RCC 7860 (cell line): ENCODE results near the gene PNPO.
A peak's percentile ranks its signal among the peaks of the same experiment; 100 is the strongest.

ENCODE experiments used
- DNase-seq: peaks from one replicate; pipeline ENCODE4 v3.0.0-alpha.2; 2015; ENCODE audit warnings: low spot score
- FAIRE-seq: peaks from 2 replicates; lab custom pipeline; 2012; peaks lifted over from hg19 to GRCh38; lab: Jason Lieb, UNC

The PNPO gene

DNA sequence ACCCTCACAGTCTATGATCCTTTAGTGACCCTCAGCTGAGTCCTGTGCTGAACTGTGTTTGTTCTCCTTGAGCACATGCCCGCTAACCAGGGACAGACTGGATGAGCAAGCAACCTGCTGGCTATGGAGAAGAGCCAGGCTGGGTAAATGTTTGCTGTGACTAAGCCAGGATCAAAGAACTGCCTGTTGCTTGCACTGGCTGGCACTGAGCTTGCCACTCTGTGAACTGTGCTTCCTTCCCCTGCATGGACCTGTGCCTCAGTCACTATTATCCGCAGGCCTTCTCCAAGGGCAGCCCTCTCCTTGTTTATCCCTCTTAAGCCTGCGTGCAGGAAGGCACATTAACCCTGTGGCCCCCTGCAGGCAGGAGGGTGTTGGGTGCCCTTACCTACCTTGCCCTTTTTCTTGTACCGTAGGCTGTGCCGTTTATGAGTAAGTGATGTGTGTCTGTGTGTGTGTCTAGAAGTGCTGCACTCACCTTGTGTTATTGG lies 7.4 kb downstream of the PNPO start:
- FAIRE-seq (no peak), DNase-seq (peak; percentile 70)

DNA sequence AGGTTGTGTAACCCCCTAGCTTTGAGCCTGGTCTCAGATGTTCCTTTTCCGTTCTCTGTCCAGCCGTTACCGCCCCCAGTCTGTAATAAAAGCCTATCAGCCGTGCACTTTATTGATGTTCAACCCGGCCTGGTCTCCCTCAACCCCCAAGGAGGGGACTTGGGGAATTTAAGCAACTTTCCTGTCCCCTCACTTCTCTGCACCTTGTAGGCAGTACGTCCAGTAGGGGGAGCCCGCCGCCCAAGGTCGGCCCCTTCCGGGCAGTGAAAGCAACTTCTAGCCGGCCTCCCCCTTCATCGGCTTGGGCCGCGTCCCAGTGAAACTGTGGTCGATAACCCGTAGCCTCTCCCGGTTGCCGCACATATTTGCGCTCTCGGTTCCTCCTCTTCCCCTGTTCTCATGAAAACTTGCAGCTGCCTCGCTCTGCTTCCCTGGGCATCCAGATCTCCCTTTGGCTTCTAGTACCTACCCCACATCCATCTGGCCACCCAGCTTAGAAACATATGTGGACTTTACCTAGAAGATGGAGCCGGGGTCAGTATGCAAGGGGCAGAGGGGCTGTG lies 7.9 kb downstream of the PNPO start:
- DNase-seq = peak; percentile 55
- no peak for FAIRE-seq

DNA sequence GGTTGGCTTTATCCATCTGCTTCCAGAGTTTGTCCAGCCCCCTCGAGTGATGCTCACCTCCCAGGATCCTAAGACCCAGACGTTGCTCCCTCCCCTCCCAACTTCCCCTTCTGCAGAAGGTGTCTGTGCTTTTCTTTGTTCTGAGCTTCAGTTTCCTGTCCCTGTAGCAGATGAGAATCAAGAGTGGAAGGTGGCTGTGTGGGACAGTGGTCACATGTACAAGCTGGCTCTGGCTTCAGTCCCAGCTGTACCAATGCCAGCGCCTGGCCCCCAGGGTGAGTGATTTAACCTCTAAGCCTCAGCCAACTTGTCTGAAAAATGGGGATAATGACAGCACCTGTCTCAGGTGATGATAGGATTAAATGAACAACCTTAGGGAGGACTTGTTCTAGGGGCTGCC lies 8.6 kb downstream of the PNPO start:
- FAIRE-seq = no peak

DNA sequence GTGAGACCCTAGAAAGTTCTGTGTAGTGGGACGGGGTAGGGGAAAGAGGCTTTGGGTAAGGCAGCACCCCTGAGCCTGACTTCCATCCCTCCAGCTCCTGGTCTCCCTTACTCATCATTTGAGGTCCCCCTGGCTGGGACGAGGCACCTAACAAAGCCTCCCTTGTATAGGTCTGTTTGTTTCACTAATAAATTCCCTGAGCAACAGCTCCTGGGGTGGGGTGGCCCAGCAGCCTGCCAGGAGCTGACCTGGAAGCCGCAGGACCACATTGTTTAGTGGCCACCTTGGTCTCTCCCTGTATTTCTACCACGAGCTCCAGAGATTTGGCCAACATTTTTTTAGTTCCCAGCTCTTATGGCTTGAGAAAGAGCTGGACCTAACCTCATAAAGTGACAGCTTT lies 9.1 kb downstream of the PNPO start:
- DNase-seq (no peak), FAIRE-seq (no peak)

More for the DNA sequence above, 8.6 kb downstream of the PNPO start:
- DNase-seq = no peak

DNA sequence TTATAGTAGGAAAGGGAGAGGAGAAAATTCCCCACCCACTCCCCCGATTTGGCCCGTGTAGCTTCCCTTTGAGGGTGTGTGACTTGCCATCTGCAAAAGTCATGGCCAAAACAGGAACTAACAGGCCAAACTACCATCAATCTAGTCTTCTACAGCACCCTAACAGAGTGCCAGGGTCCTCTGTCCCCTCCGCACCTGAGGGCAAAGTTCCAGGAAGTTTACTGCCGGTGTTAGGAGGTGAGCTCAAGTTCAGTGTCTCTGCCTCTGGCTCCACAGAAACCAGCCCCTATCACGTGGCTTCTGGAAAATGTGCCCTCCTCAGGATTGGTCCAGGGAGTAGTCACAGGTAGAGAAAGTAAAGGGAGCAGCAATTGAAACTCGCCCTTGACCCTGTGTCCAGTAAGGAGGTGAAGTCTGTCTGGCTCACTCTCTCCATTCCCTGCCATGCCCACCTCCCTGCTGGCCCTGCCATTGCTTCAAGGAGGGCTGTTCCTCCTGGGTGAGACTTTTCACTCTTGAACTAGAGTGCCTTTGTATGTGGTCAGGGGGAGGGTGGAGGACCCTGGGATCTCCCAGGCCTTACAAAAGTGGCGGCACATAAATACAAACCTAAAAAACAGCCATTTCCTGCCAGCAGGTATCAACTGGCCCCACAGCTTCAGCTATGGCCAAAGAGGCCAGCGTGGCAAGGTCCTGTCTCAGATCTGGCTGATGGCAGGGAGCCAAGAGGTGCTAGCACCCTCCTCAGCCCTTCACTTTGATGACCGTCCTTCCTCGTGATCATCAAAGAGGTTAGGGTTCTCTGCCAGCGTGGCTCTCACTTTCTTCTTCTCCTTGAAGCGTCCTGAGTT lies 11.0 kb downstream of the PNPO start:
- DNase-seq = no peak
- no peak for FAIRE-seq

DNA sequence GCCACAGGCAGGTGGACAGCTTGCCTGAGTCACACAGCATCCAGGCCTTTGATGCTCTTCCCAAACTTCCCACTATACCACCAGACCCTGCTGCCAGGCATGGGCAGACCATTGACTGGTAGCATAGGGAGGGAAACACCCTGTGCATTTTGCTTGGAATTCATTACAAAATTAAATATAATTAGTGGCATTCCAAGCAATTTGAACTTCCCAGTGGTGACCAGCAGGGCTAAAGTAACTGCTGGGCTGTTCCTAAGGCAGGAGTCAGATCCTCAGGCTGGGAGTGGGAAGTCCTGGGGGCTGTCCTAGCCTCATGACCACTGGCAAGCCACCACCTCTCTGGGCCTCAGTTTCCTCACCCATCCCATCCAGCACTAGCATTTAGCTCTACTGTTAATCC lies 12.5 kb downstream of the PNPO start:
- FAIRE-seq (no peak), DNase-seq (no peak)

DNA sequence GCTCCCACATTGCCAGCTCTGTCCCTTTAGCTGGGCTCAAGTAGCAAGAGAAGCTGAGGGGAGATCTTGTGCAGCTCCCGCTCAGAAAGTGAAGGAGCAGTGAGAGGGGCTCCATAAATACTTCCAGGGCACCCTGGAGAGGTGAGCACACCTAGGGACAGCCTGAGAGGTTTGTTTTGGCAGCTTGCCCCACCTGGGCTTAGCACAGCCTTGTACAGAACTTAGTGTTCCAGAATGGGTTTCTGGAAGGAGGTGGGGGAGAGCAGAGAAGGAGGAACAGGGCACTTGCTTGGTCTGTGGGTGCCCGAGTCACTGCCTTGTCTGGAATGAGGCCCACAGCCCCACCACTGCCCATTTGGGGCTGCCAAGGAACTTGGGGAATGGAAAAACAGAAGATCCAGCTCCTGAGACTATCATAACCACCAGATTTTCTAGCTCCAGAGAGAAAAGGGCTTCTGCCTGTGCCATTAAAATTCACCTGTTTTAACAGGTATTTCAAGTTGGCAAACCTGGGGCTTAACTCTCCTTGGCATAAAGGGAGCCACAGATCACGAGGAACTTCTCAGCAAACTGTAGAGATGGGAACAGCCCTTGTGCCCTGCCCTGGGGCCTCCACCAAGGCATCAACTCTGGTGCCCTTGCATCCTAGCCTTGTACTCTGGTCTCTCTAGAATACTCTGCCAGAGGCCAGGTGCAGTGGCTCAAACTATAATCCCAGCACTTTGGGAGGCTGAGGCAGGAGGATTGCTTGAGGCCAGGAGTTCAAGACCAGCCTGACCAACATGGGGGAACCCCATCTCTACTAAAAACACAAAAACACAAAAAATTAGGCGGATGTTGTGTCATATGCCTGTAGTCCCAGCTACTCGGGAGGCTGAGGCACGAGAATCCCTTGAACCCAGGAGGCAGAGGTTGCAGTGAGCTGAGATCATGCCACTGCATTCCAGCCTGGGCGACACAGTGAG lies 14.4 kb downstream of the PNPO start:
- FAIRE-seq = no peak
- no peak for DNase-seq

DNA sequence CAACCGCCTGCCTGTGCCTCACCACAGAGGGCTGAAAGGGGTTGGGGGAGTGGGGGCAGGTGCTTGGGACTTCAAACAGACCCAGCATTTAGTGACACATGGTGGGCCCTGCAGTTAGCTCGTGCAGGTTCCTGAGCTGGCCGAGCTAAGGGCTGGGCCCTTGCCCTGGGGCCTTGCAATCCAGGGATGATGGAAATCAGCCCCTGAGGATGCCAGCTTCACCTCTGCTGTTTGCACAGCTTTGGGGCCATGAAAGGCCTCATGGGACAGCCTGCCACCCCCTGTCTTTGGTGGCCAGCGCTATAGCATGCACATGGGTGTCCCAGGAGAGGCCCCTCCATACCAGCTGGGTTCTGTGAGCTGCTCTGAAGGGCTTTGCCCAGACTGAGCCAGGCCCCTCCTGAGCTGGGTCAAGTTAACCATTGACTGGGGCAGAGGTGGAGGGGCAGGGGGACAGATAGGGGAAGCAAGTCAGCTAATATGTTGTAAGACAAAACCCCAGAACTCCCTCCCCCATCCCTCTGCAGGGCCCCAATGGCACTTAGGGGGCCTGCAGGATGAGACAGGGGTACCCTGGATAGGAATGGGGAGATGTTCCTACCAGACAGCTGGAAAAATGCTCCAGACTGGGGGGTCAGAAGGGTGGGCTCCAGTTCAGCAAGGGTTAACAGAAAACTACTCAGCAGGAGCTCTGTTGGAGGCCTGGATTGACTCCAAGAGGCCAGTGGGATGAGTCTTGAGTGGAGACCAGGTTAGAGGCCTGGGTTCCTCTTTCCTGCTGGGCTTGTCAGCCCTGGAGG lies 15.6 kb downstream of the PNPO start:
- no peak for DNase-seq
- no peak for FAIRE-seq

DNA sequence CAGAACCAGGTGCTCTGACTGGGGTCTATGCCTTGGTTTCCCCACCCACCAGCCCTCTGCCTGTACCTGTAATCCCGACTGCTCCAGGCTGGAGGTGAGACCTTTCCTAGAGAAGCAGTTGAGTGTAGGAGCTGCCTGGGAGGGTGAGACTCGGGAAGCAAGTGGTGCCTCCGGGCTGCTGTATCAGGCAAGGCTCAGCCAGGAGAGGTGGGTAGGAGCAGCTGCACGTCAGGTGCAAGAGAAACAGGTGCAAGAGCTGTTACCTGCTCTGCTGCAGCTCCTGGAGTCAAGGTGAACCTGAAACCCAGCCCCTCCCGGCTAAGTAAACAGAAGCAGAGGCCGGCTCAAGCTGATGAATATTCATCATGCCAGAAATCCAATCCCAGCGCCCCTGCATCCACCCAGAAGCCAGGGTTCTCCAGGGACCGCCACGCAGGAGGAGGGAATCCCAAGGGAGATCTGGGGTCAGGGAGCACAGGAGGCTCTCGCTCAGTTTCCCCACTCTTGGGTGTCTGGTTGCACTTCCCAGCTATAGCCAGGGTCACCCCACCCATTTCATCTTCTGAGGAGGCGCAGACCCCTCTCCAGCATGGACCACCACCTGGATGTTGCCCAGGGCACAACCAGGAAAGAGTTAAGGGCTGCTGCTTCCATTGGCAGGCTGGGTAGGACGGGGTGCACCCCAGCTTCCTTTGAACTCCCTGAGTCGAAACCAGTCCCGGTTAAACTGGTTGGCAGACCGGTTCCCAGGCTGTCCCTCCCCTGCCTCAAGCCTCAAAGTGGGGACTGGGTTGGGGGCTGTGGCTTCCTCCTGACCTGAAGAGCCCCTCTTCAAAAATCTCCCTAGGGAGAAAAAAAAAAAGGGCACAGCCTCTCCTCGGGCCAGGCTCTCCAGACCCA lies 16.5 kb downstream of the PNPO start, which contains the start of gene PRR15L:
Gene PRR15L, minus strand, starts transcription at position 293 of the 900 bp plus-strand sequence. CDS start 4,649 bp downstream, outside the sequence.
- DNase-seq = no peak

DNA sequence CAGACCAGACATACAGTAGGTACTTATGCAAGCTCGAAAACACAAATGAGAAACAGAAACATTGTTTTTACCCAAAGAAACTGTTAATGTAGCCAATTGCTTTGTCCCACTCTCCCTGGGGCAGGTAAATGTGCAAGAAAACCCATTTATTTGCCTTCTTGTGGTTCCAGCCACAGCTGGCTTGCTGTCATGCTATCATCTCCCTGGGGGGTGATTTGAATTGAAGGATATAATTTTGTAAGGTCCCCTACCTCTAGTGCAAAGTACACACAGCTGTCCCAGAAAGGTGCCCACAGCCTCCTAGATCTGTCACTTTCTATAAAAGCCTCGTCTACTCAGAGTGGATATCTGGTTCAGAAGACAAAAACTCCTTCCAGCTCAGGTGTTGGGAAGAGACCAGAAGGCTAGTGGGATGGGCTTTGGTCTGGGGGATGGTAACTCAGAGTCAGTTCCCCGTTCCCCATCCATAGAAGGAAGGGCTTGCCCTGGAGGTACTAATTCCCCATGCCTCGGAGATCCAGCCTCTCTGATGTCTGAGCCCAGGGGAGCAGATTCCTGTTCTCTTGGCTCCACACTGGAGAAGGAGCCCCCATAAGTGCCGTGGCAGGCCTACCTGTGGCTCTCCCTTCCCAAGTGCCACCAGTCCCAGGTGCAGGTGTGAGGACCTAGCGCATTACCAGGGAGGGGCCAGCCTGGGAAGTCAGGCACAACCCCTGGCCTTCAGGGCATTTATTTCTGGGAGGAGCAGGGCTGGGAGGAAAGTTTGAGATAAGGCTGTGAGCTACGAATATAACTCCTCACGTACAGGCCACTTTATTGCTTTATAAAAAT lies 18.7 kb downstream of the PNPO start:
- DNase-seq (no peak), FAIRE-seq (no peak)

More for the DNA sequence above, 16.5 kb downstream of the PNPO start, which contains the start of gene PRR15L:
- no peak for FAIRE-seq

DNA sequence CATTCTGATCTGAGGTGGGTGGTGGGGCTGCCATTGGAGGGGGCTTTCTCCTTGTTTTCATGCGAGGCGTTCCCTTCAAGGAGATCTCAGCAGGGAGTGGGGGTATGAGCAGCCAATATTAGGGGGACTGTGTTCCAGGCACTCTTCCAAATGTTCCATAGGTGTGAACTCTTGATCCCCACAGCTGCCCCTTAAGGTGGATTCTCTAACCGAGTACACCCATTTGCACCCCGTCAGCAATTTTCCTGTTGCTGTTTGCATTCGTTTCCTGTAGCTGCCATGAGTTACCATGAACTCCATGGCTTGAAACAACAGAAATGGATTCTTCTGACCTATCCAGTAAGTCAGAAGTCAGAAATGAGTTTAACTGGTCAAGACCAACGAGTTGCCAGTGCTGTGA lies 20.0 kb downstream of the PNPO start:
- FAIRE-seq = no peak
- no peak for DNase-seq

DNA sequence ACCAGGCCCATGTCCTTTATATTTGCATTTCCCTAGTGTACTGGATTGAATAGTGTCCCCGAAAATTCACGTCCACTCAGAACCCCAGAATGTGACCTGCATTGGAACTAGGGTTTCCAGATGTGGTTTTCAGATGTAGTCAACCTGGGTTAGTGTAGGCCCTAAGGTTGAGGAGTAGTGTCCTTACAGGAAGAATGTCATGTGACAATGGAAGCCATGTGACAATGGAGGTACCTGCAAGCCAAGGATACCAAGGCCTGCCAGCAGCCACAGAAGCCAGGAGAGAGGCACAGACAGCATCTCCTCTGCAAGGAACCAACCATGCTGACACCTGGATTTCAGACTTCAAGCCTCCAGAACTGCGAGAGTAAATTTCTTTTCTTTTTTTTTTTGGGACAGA lies 21.5 kb downstream of the PNPO start:
- no peak for DNase-seq
- FAIRE-seq = no peak

DNA sequence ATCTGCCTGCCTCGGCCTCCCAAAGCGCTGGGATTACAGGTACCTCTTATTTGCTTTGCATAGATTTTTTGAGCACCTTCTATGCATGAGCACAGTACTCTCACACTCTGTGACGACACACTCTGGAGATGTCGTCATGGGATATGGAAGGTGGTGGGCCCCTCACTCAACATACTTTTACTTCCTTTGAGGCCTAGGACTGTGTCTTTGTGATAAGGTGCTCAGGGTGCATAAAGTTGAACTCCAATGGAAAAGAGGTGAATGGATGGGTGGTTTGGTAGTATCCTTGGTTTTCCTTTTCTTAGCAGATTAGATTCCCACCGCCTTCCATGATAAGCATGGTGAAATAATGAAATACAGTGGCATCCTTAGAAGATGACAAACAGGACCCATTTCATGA lies 23.5 kb downstream of the PNPO start:
- DNase-seq (no peak), FAIRE-seq (no peak)

DNA sequence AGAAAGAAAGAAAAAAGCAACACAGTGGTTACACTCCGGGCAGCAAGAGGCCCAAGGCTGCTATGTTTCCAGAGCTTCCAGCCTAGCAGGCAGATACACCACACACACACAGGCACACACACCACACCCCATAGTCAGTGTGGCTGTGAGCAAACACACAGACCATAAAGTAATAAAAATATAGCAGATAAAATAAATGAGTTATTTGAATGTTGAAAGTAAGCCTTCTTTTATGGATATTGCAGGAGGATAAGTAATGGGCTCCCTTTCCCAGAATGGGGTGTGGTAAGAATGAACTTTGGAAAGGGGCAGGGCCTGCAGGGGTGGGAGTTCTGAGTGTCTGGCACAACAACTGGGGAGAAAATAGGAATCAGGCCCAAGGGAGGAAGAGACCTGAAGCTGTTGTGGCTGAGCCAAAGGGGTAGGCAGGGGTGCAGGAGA lies 24.7 kb downstream of the PNPO start:
- DNase-seq = no peak
- FAIRE-seq = no peak

DNA sequence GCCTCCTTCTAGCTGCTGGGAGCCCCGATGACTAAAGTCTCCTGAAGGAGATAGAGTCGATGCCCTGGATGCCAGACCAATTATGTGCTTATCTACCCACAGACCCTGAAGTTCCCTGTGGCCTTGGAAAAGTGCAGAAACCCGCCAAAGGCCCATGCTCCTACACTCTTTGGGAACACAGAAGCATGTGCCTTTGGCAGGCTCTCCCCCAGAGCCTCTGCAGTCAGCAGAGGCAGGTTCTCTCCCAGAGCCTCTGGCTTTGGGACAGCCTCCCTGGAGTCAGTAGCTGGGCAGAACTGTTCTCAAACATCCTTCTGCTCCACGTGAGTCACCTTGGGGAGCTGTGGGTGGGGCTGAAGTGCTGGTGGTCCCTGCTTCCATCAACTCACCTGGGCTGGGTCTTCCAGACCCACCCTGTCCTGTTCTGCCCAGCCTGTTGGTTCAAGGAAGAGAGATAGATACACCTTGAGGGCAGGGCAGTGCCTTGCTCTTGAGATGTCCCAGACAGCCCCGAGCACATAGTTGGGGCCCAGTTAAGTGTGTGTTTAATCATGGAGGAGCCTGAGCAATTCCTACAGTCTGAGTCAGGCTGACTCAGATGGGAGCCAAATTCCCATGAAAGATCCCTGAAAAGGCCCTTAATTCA lies 26.4 kb downstream of the PNPO start:
- FAIRE-seq (no peak), DNase-seq (peak; percentile 63)

DNA sequence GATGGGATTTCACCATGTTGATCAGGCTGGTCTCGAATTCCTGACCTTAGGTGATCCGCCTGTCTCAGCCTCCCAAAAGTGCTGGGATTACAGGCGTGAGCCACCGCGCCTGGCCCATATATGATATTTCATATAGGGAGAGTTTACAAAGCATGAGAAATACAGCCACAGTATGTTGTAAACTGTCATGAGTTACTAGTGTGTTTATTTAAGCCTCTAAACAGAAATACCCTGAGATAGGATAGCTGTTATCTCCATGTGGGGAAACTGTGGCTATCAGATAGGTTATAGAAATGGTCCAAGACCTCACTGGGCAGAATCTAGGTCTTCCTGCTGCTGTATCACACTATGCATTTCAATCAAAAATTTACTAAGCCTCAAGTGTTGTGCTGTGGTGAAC lies 27.5 kb downstream of the PNPO start:
- FAIRE-seq (no peak), DNase-seq (no peak)

DNA sequence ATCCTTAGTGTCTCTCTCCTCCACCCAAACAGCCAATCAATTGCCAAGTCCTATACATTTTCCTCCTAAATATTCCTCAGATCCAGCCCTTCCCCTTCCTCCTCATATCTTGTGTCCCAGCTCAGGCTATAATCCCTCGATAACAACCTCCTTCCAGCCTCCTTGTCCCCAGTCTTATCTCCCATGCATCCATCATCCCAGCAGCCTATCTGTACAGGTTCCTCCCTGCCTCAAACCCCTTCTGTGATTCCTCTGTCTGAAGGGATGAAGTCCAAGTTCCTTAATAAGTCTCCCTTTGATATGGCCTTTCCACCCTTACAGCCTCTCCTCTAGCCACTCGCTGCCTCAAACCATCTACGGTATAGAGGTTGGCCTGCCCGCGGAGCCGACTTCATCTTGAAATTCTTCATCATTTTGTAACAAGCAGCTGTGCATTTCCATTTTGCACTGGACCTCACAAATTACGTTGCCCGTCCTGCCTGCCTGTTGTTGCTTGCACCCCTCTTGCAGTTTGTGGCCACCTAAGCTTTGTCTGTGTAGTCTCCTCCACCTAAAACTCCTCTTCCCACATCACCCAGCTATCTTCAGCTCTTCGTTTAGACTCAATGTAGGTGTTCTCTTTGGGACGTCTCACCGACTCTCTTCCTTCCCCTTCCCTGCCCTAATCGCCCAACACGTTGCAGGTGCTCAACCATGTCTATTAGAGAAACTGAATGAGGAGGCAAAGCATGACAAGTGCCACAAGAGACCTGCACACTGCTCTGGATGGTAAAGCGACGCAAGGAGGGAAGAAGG lies 28.8 kb downstream of the PNPO start:
- FAIRE-seq = no peak

More for the DNA sequence above, 28.8 kb downstream of the PNPO start:
- DNase-seq = no peak
